ENCODE measurements around the gene PARN.
"Not testable (repeated sequence)": the region's sequence is repeated elsewhere in the genome, so short reads cannot be mapped to it uniquely, and the experiment has no call there.

PARN gene

GRCh38 chr16:14400285-14400977 is 229.6 kb downstream of the PARN start:
- ChIA-PET CTCF (no interaction called here), POLR2A (no interaction called here)
- no peak for DNase-seq (ENCODE audit: extremely low spot score)
- TF ChIP-seq CTCF (IDR thresholded peaks at IDR 0.05; ENCODE audit: control extremely low read depth, extremely low read depth, low read depth, missing control alignments): no peak

- POLR2A ChIA-PET: no interaction called here
- CTCF ChIA-PET: no interaction called here
- no peak for DNase-seq (ENCODE audit: extremely low spot score)
Measured at GRCh38 chr16:14399378-14400284, 230.4 kb downstream of the PARN start.

GRCh38 chr16:14398014-14398717 is 231.9 kb downstream of the PARN start:
- no peak for DNase-seq (ENCODE audit: extremely low spot score)
- POLR2A ChIA-PET: no interaction called here
- no peak for TF ChIP-seq CTCF (IDR thresholded peaks at IDR 0.05; ENCODE audit: control extremely low read depth, extremely low read depth, low read depth, missing control alignments)
- CTCF ChIA-PET: no interaction called here

More at GRCh38 chr16:14399378-14400284, 230.4 kb downstream of the PARN start:
- no peak for TF ChIP-seq CTCF (IDR thresholded peaks at IDR 0.05; ENCODE audit: control extremely low read depth, extremely low read depth, low read depth, missing control alignments)

GRCh38 chr16:14395710-14396304 is 234.3 kb downstream of the PARN start:
- CTCF ChIA-PET; POLR2A ChIA-PET; DNase-seq (ENCODE audit: extremely low spot score): not testable (repeated sequence)

GRCh38 chr16:14394834-14395233 is 235.2 kb downstream of the PARN start:
- ChIA-PET POLR2A (no interaction called here), CTCF (no interaction called here)
- TF ChIP-seq CTCF (IDR thresholded peaks at IDR 0.05; ENCODE audit: control extremely low read depth, extremely low read depth, low read depth, missing control alignments): no peak
- no peak for DNase-seq (ENCODE audit: extremely low spot score)

GRCh38 chr16:14392960-14393359 is 237.1 kb downstream of the PARN start:
- ChIA-PET POLR2A (no interaction called here), CTCF (interaction anchor here (1.6 kb wide), 1 partner anchor 22 kb away, joined by 4 read pairs; no protein-coding TSS in a partner anchor)
- TF ChIP-seq CTCF (IDR thresholded peaks at IDR 0.05; ENCODE audit: control extremely low read depth, extremely low read depth, low read depth, missing control alignments): no peak
- no peak for DNase-seq (ENCODE audit: extremely low spot score)

Measured in GM10248 (cell line).